Kidney (tissue), 14 donors: ENCODE measurements around the gene CATSPER1. TPM values are rescaled to one million over a fixed set of nuclear protein-coding genes. Genes with fewer than 3 reads are reported as not detected.
"Not testable (repeated sequence)": the region's sequence is repeated elsewhere in the genome, so short reads cannot be mapped to it uniquely, and the experiment has no call there.

Experiments used
- DNase-seq, 5 donors: peaks; one replicate each; pipeline ENCODE4 v3.0.0-alpha.2; 2013 to 2020
- FAIRE-seq: peaks from 2 replicates; lab custom pipeline; 2012; peaks lifted over from hg19 to GRCh38; lab: Jason Lieb, UNC
- H3K27ac ChIP-seq, 2 donors: one replicate each; pipeline ENCODE4 v1.7.0; 2013; ENCODE audit warnings: low read depth in 2 of 2, low read length in 2 of 2, inconsistent platforms in 1 of 2
- H3K27me3 ChIP-seq: one replicate; pipeline ENCODE4 v1.7.1; 2013; ENCODE audit warnings: low read length, inconsistent platforms; ENCODE audit not compliant: control insufficient read depth, insufficient read depth
- H3K36me3 ChIP-seq, 3 donors: one replicate each; pipeline versions ENCODE4 v1.7.0 to v1.7.1; 2013; ENCODE audit warnings: low read length in 3 of 3, control low read depth in 1 of 3, inconsistent platforms in 1 of 3; ENCODE audit not compliant: insufficient read depth in 3 of 3, control insufficient read depth in 2 of 3
- H3K4me1 ChIP-seq, 3 donors: one replicate each; pipeline versions ENCODE4 v1.7.0 to v1.7.1; 2013; ENCODE audit warnings: low read length in 3 of 3, inconsistent platforms in 1 of 3, low read depth in 1 of 3; ENCODE audit not compliant: control insufficient read depth in 2 of 3, insufficient read depth in 2 of 3
- H3K4me3 ChIP-seq, 3 donors: one replicate each; pipeline versions ENCODE4 v1.7.0 to v1.8.1; 2013; ENCODE audit warnings: low read length in 3 of 3, control low read depth in 1 of 3, inconsistent platforms in 1 of 3
- H3K9ac ChIP-seq, 3 donors: one replicate each; pipeline versions ENCODE4 v1.7.0 to v1.7.1; 2013; ENCODE audit warnings: low read length in 3 of 3, control low read depth in 1 of 3, inconsistent platforms in 1 of 3
- H3K9me3 ChIP-seq, 3 donors: one replicate each; pipeline versions ENCODE4 v1.7.0 to v1.7.1; 2013; ENCODE audit warnings: low read length in 3 of 3, control low read depth in 1 of 3, inconsistent platforms in 1 of 3; ENCODE audit not compliant: control insufficient read depth in 2 of 3, insufficient read depth in 1 of 3
- intact Hi-C: fragments of 100-400 bp; cut with DNase I; formaldehyde crosslinking; loops from one replicate; pipeline ENCODE4 v1.11.1; 2022
- polyA plus RNA-seq: library from polyadenylated mRNA; stranded (reverse); fragments of 350-450 nt; fragmentation: Illumina TruSeq; extraction: RNeasy Lipid Tissue Mini Kit (QIAGEN cat#74804); gene quantifications from one replicate; pipeline ENCODE4 v1.2.3, GENCODE V29; 2014; ENCODE audit warnings: low read depth, low replicate concordance; ENCODE audit not compliant: insufficient read depth
- total RNA-seq: library from RNA; stranded (reverse); fragmentation: NEBNext Ultra II Directional; extraction: Animal tissue kit (Norgen Biotek cat#: 25700); gene quantifications from one replicate; pipeline ENCODE4 v1.2.1, GENCODE V29; 2021
- TF ChIP-seq, protein P1 (sequence below): IDR thresholded peaks from 3 replicates; pipeline ENCODE4 v1.5.1; 2012; ENCODE audit warnings: mild to moderate bottlenecking, moderate library complexity, borderline replicate concordance; ENCODE audit not compliant: insufficient read depth; ENCODE audit errors: extremely low read depth
- donor health status: control.
- donor health status: control.
- donor health status: control.
- donor health status: control.
- donor health status: control.
- donor health status: DM: yes; HTN: yes; CAD: no.
- donor health status: Normal renal cell carcinoma (clear cell type).

The CATSPER1 gene
- total and polyA plus RNA-seq, 2 donors from 2014 or later: 0.76 TPM; not detected in 1

DNA sequence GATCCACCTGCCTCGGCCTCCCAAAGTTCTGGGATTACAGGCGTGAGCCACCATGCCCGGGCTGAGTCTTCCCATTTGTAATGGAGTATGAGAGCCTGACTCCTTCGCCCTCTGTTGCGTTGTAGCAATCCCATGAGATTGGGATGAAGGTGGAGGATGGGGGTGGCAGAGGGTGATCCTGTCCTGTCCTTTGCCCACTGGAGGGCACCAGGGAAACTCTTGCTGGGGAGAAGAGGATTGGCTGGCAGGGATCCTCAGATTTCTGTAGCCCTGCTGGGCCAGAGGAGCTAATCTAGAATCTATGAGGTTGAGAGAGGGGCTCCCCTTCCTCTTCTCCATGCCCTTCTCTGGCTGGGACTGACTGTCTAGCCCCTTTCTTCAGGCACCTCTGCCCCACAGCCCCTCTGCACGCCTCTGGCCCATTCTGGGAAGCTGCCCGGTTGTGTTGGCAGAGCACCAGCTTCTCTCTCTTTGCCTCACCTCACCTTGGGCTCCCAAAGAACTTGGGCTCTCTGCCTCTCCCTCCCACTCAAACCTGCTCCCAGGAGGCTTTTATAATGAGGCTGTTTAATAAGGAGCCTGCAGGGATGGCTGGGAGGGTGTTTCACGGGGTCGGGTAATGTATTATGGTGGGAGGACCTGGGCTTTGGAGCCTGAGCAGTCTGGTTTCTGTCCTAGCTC, 9.5 kb upstream of the CATSPER1 start:
- TF ChIP-seq, protein P1, sequence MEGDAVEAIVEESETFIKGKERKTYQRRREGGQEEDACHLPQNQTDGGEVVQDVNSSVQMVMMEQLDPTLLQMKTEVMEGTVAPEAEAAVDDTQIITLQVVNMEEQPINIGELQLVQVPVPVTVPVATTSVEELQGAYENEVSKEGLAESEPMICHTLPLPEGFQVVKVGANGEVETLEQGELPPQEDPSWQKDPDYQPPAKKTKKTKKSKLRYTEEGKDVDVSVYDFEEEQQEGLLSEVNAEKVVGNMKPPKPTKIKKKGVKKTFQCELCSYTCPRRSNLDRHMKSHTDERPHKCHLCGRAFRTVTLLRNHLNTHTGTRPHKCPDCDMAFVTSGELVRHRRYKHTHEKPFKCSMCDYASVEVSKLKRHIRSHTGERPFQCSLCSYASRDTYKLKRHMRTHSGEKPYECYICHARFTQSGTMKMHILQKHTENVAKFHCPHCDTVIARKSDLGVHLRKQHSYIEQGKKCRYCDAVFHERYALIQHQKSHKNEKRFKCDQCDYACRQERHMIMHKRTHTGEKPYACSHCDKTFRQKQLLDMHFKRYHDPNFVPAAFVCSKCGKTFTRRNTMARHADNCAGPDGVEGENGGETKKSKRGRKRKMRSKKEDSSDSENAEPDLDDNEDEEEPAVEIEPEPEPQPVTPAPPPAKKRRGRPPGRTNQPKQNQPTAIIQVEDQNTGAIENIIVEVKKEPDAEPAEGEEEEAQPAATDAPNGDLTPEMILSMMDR: no peak
- Histone ChIP-seq H3K4me1 (no peaks in the 10 kb centered on the region), H3K9ac (no peak overlapping the region), H3K27me3 (no peaks in the 10 kb centered on the region), H3K9me3 (no peaks in the 10 kb centered on the region), H3K36me3 (no peaks in the 10 kb centered on the region), H3K4me3 (no peak overlapping the region), H3K27ac (no peak overlapping the region)
- intact Hi-C loops: no loop called here
- FAIRE-seq (no peak), DNase-seq (no peak)

DNA sequence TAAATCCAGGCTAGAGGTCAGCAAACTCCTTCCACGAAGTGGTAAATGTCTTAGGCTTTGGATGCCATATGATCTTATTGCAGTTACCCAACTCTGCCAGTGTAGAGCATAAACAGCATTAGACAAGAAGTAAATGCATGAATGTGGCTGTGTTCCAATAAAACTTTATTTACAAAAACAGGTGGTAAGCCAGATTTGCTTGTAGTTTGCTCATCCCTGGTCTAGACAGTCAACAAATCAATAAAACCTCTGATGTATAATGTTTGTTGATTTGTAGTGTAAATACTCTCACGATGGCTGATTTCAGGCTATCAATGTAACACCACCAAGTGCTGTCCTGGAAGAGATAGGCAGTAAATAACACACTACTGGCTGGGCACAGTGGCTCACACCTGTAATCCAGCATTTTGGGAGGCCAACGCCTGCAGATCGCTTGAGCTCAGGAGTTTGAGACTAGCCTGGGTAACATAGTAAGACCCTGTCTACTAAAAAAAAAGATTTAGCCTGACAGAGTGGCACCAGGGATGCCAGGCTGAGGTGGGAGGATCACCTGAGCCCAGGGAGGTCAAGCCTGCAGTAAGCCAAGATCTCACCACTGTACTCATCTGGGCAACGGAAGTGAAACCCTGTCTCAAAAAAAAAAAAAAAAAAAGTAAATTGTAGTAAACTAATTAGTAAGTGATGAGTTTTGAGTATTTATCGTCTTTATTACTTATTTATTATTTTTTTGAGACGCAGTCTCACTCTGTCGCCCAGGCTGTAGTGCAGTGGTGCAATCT, 6.9 kb upstream of the CATSPER1 start:
- intact Hi-C loops: no loop called here
- no peaks in the 10 kb centered on the region for H3K27me3 ChIP-seq
- H3K4me3 ChIP-seq: no peak overlapping the region
- H3K4me1 ChIP-seq: no peaks in the 10 kb centered on the region
- H3K27ac ChIP-seq: no peak overlapping the region
- DNase-seq (no peak), FAIRE-seq (no peak)
- TF ChIP-seq, protein P1: no peak
- no peak overlapping the region for H3K9ac ChIP-seq
- no peaks in the 10 kb centered on the region for H3K9me3 ChIP-seq
- H3K36me3 ChIP-seq: no peaks in the 10 kb centered on the region

DNA sequence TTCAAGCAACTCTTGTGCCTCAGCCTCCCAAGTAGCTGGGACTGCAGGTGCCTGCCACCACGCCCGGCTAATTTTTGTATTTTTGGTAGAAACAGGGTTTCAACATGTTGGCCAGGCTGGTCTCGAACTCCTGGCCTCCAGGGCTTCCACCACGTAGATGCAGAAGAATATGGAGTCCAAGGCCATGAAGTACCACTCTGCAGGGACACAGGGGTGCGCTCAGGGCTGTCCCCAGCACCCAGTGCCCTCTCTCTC, 3.2 kb downstream of the CATSPER1 start:
- DNase-seq, H3K9ac ChIP-seq, H3K9me3 ChIP-seq, H3K36me3 ChIP-seq, intact Hi-C loops, H3K4me3 ChIP-seq, FAIRE-seq, H3K4me1 ChIP-seq, H3K27ac ChIP-seq, H3K27me3 ChIP-seq: not testable (repeated sequence)

DNA sequence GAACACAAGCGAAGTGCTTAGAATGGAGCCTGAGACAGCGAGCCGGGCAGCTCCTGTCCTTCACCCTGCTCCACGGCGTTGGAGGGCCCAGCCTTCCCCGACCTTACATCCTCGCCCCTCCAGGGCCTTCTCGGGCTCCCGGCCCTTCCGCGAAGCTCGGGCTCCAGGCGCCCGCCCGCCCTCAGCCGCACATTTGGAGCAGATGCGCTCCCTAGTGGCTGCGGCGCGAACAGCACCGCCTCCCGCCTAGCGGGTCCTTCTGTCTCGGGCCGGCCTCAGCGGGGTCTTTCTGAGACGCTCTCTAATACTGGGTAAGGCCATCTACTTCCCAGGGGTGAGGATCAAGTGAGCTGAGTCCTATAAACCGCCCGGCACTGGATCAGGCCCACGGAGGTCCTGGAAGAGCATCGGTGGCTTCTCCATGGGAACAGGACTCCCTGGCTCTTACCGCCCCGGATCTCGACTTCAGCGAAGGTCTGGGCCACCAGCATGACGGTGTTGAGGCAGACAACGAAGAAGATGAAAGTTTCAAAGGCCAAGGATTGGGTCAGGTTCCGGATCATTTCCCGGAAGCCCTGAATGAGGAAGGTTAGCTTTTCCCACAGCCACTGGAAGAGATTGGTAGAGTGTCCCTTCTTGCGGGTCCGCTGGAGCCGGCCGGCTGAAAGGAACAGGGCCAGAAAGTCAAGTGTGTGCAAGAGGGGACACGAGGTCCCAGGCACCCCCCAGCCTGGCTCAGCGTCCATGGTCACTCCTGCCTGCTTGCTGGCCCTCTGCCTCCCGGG, 3.7 kb downstream of the CATSPER1 start:
- peak overlapping the region in 1 of 3 donors; percentile 19 for H3K9ac ChIP-seq
- intact Hi-C loops: no loop called here
- H3K9me3 ChIP-seq: no peaks in the 10 kb centered on the region
- H3K36me3 ChIP-seq: no peaks in the 10 kb centered on the region
- DNase-seq (peak; percentile 68 to 88 (median 75)), FAIRE-seq (no peak)
- H3K27ac ChIP-seq: no peak overlapping the region
- TF ChIP-seq, protein P1: peak; percentile 86
- no peaks in the 10 kb centered on the region for H3K4me1 ChIP-seq
- no peaks in the 10 kb centered on the region for H3K27me3 ChIP-seq
- H3K4me3 ChIP-seq: no peak overlapping the region
